Sigmoid colon (tissue), 7 donors: ENCODE results near the gene EPHA8. TPM values are rescaled to one million over a fixed set of nuclear protein-coding genes. Genes with fewer than 3 reads are reported as not detected.

Source experiments
- DNase-seq: peaks from one replicate; pipeline ENCODE4 v3.0.0-alpha.2; 2019
- H3K27ac ChIP-seq, 4 donors: fragments of 200-600 bp; sonication (generic); one replicate each; pipeline ENCODE4 v1.5.1; 2016 to 2019; ENCODE audit warnings: mild to moderate bottlenecking in 1 of 4
- H3K27me3 ChIP-seq, 3 donors: fragments of 200-600 bp; sonication (generic); one replicate each; pipeline ENCODE4 v1.5.1; 2019; ENCODE audit warnings: mild to moderate bottlenecking in 1 of 3
- H3K36me3 ChIP-seq, 4 donors: fragments of 200-600 bp; sonication (generic); one replicate each; pipeline ENCODE4 v1.5.1; 2016 to 2019
- H3K4me1 ChIP-seq, 4 donors: fragments of 200-600 bp; sonication (generic); one replicate each; pipeline ENCODE4 v1.5.1; 2017 to 2019
- H3K4me3 ChIP-seq, 4 donors: fragments of 200-600 bp; sonication (generic); one replicate each; pipeline ENCODE4 v1.5.1; 2017 to 2019; ENCODE audit warnings: mild to moderate bottlenecking in 2 of 4, moderate library complexity in 1 of 4
- H3K9me3 ChIP-seq, 4 donors: fragments of 200-600 bp in 3 of 4; sonication (generic) in 3 of 4; one replicate each; pipeline versions ENCODE4 v1.5.1 to v1.6.1; 2013 to 2019
- CTCF ChIP-seq, 4 experiments: fragments of 450-650 bp in 3 of 4; fragments of 200-600 bp in 1 of 4; IDR thresholded peaks; one replicate each; pipeline ENCODE4 v1.5.1; 2016 to 2019; ENCODE audit warnings: antibody characterized with exemption in 4 of 4, mild to moderate bottlenecking in 3 of 4, moderate library complexity in 2 of 4
- EP300 ChIP-seq, 4 donors: sonication (generic); formaldehyde crosslinking; IDR thresholded peaks; one replicate each; pipeline ENCODE4 v1.6.1; 2017; ENCODE audit warnings: antibody characterized with exemption in 4 of 4
- POLR2A ChIP-seq, 2 donors: fragments of 450-650 bp; IDR thresholded peaks; one replicate each; pipeline ENCODE4 v1.6.1; 2016; ENCODE audit warnings: antibody characterized with exemption in 2 of 2, mild to moderate bottlenecking in 2 of 2, moderate library complexity in 2 of 2
- POLR2AphosphoS5 ChIP-seq, 4 donors: sonication (generic); formaldehyde crosslinking; IDR thresholded peaks; one replicate each; pipeline ENCODE4 v1.6.1; 2017; ENCODE audit warnings: antibody characterized with exemption in 4 of 4
- WGBS, 2 donors: extraction: QIAGEN DNeasy Blood & Tissue Kit; methylation state at CpG; one replicate each; pipeline ENCODE4 v1.1.7; 2013; 5-methylcytosine and 5-hydroxymethylcytosine counted together
- intact Hi-C: fragments of 100-400 bp; cut with DNase I; formaldehyde crosslinking; loops from one replicate; pipeline ENCODE4 v1.15.1; 2023
- polyA plus RNA-seq, 3 donors: library from polyadenylated mRNA; stranded (reverse); fragments of 200-250 nt; gene quantifications; one replicate each; pipeline ENCODE4 v1.2.3, GENCODE V29; 2013
- total RNA-seq, 4 donors: library from RNA; depleted of rRNA; stranded (reverse); fragments of >200 nt; gene quantifications; one replicate each; pipeline ENCODE4 v1.1.0, GENCODE V29; 2016
- donor health status: healthy with polysubstance abuse.
- donor health status: Bipolar disorder and iron deficiency.
- donor health status: healthy.

The EPHA8 gene
- total and polyA plus RNA-seq, 7 donors = not detected

GRCh38 chr1:22601610-22602009 is 38.3 kb downstream of the EPHA8 start:
- no peak for DNase-seq
- peaks cover 0 to 2% (median 0%) of the 10 kb centered on the region in 4 donors for H3K9me3 ChIP-seq
- no peaks in the 10 kb centered on the region for H3K4me1 ChIP-seq
- peaks cover 0 to 64% (median 17%) of the 10 kb centered on the region in 3 donors for H3K27me3 ChIP-seq
- no peak overlapping the region for H3K4me3 ChIP-seq
- 87 to 91% methylated on average over 12 of the region's 12 CpGs for whole genome bisulfite sequencing, 2 donors
- no peak for TF ChIP-seq POLR2AphosphoS5 (IDR thresholded peaks at IDR 0.05)
- no peak for TF ChIP-seq EP300 (IDR thresholded peaks at IDR 0.05)
- TF ChIP-seq POLR2A (IDR thresholded peaks at IDR 0.05) = no peak
- no peak for TF ChIP-seq CTCF (IDR thresholded peaks at IDR 0.05)
- H3K27ac ChIP-seq = no peak overlapping the region
- H3K36me3 ChIP-seq = no peaks in the 10 kb centered on the region
- intact Hi-C loops = no loop called here

GRCh38 chr1:22602060-22602740 is 38.9 kb downstream of the EPHA8 start:
- no peaks in the 10 kb centered on the region for H3K36me3 ChIP-seq
- H3K4me3 ChIP-seq = no peak overlapping the region
- peaks cover 0 to 2% (median 0%) of the 10 kb centered on the region in 4 donors for H3K9me3 ChIP-seq
- 82 to 85% methylated on average over 18 of the region's 18 CpGs for WGBS, 2 donors
- no peaks in the 10 kb centered on the region for H3K4me1 ChIP-seq
- no peak for DNase-seq
- TF ChIP-seq POLR2A (IDR thresholded peaks at IDR 0.05) (no peak), EP300 (IDR thresholded peaks at IDR 0.05) (no peak)
- H3K27ac ChIP-seq = no peak overlapping the region
- peaks cover 0 to 68% (median 17%) of the 10 kb centered on the region in 3 donors for H3K27me3 ChIP-seq
- intact Hi-C loops = no loop called here

GRCh38 chr1:22606161-22606560 is 42.9 kb downstream of the EPHA8 start:
- no peaks in the 10 kb centered on the region for H3K36me3 ChIP-seq
- no peak overlapping the region for H3K27ac ChIP-seq
- TF ChIP-seq POLR2AphosphoS5 (IDR thresholded peaks at IDR 0.05) = no peak
- TF ChIP-seq EP300 (IDR thresholded peaks at IDR 0.05) = no peak
- no peak for TF ChIP-seq POLR2A (IDR thresholded peaks at IDR 0.05)
- TF ChIP-seq CTCF (IDR thresholded peaks at IDR 0.05) = no peak
- peaks cover 0 to 2% (median 0%) of the 10 kb centered on the region in 4 donors for H3K9me3 ChIP-seq
- peaks cover 3 to 80% (median 36%) of the 10 kb centered on the region in 3 donors for H3K27me3 ChIP-seq
- DNase-seq = no peak
- 23 to 56% methylated on average over 4 of the region's 4 CpGs for WGBS, 2 donors
- H3K4me3 ChIP-seq = no peak overlapping the region
- no peaks in the 10 kb centered on the region for H3K4me1 ChIP-seq
- intact Hi-C loops = no loop called here

GRCh38 chr1:22607154-22607553 is 43.9 kb downstream of the EPHA8 start:
- Histone ChIP-seq H3K27me3 (peaks cover 3 to 81% (median 40%) of the 10 kb centered on the region in 3 donors), H3K9me3 (peaks cover 0 to 2% (median 0%) of the 10 kb centered on the region in 4 donors), H3K4me3 (no peak overlapping the region), H3K4me1 (no peaks in the 10 kb centered on the region), H3K27ac (no peak overlapping the region), H3K36me3 (no peaks in the 10 kb centered on the region)
- no peak for DNase-seq
- intact Hi-C loops = no loop called here
- no peak for TF ChIP-seq EP300 (IDR thresholded peaks at IDR 0.05)
- TF ChIP-seq CTCF (IDR thresholded peaks at IDR 0.05) = no peak
- TF ChIP-seq POLR2AphosphoS5 (IDR thresholded peaks at IDR 0.05) = no peak
- no peak for TF ChIP-seq POLR2A (IDR thresholded peaks at IDR 0.05)
- WGBS, 2 donors = 12 to 22% methylated on average over 10 of the region's 10 CpGs

GRCh38 chr1:22608361-22608760 is 45.1 kb downstream of the EPHA8 start:
- H3K27ac ChIP-seq = no peak overlapping the region
- no peak overlapping the region for H3K4me3 ChIP-seq
- no peak for DNase-seq
- H3K27me3 ChIP-seq = peaks cover 8 to 80% (median 34%) of the 10 kb centered on the region in 3 donors
- TF ChIP-seq POLR2AphosphoS5 (IDR thresholded peaks at IDR 0.05) = no peak
- TF ChIP-seq CTCF (IDR thresholded peaks at IDR 0.05) = no peak
- TF ChIP-seq EP300 (IDR thresholded peaks at IDR 0.05) = no peak
- no peak for TF ChIP-seq POLR2A (IDR thresholded peaks at IDR 0.05)
- H3K36me3 ChIP-seq = no peaks in the 10 kb centered on the region
- H3K9me3 ChIP-seq = peaks cover 0 to 2% (median 0%) of the 10 kb centered on the region in 4 donors
- WGBS, 2 donors = 54 to 68% methylated on average over 3 of the region's 3 CpGs
- intact Hi-C loops = no loop called here
- no peaks in the 10 kb centered on the region for H3K4me1 ChIP-seq
